ENCODE data around the gene PRKAG2.

Gene PRKAG2

GRCh38 chr7:151871904-151872303 is 5.0 kb downstream of the PRKAG2 start:
- Histone ChIP-seq H3K27me3 (ENCODE audit: control insufficient read depth in 1 of 2, insufficient read depth in 2 of 2, low read length in 2 of 2) (no peaks in the 10 kb centered on the region), H3K4me3 (ENCODE audit: low read length in 2 of 2) (no peak overlapping the region), H3K4me1 (ENCODE audit: control insufficient read depth, insufficient read depth, low read length) (peaks cover 39% of the 10 kb centered on the region), H3K36me3 (ENCODE audit: control insufficient read depth in 2 of 2, insufficient read depth in 2 of 2, low read length in 2 of 2) (no peaks in the 10 kb centered on the region), H3K9ac (ENCODE audit: low read length in 2 of 2) (no peak overlapping the region), H3K27ac (ENCODE audit: low read length) (no peak overlapping the region), H3K9me3 (ENCODE audit: control insufficient read depth in 2 of 2, low read length in 2 of 2) (no peaks in the 10 kb centered on the region)

GRCh38 chr7:151871189-151871735 is 5.7 kb downstream of the PRKAG2 start:
- H3K27ac ChIP-seq (ENCODE audit: low read length) = no peak overlapping the region
- no peak overlapping the region for H3K4me3 ChIP-seq (ENCODE audit: low read length in 2 of 2)
- peaks cover 36% of the 10 kb centered on the region for H3K4me1 ChIP-seq (ENCODE audit: control insufficient read depth, insufficient read depth, low read length)
- H3K9me3 ChIP-seq (ENCODE audit: control insufficient read depth in 2 of 2, low read length in 2 of 2) = no peaks in the 10 kb centered on the region
- H3K36me3 ChIP-seq (ENCODE audit: control insufficient read depth in 2 of 2, insufficient read depth in 2 of 2, low read length in 2 of 2) = no peaks in the 10 kb centered on the region
- no peaks in the 10 kb centered on the region for H3K27me3 ChIP-seq (ENCODE audit: control insufficient read depth in 1 of 2, insufficient read depth in 2 of 2, low read length in 2 of 2)
- H3K9ac ChIP-seq (ENCODE audit: low read length in 2 of 2) = no peak overlapping the region

GRCh38 chr7:151869968-151870918 is 6.7 kb downstream of the PRKAG2 start:
- H3K4me3 ChIP-seq (ENCODE audit: low read length in 2 of 2) = no peak overlapping the region
- no peaks in the 10 kb centered on the region for H3K27me3 ChIP-seq (ENCODE audit: control insufficient read depth in 1 of 2, insufficient read depth in 2 of 2, low read length in 2 of 2)
- H3K9me3 ChIP-seq (ENCODE audit: control insufficient read depth in 2 of 2, low read length in 2 of 2) = no peaks in the 10 kb centered on the region
- H3K4me1 ChIP-seq (ENCODE audit: control insufficient read depth, insufficient read depth, low read length) = peaks cover 33% of the 10 kb centered on the region
- no peaks in the 10 kb centered on the region for H3K36me3 ChIP-seq (ENCODE audit: control insufficient read depth in 2 of 2, insufficient read depth in 2 of 2, low read length in 2 of 2)
- no peak overlapping the region for H3K27ac ChIP-seq (ENCODE audit: low read length)
- no peak overlapping the region for H3K9ac ChIP-seq (ENCODE audit: low read length in 2 of 2)

- Histone ChIP-seq H3K9me3 (ENCODE audit: control insufficient read depth in 2 of 2, low read length in 2 of 2) (no peaks in the 10 kb centered on the region), H3K27ac (ENCODE audit: low read length) (peak overlapping the region; percentile 18), H3K36me3 (ENCODE audit: control insufficient read depth in 2 of 2, insufficient read depth in 2 of 2, low read length in 2 of 2) (no peaks in the 10 kb centered on the region), H3K4me3 (ENCODE audit: low read length in 2 of 2) (peak overlapping the region in 1 of 2 donors; percentile 57), H3K4me1 (ENCODE audit: control insufficient read depth, insufficient read depth, low read length) (peaks cover 28% of the 10 kb centered on the region), H3K27me3 (ENCODE audit: control insufficient read depth in 1 of 2, insufficient read depth in 2 of 2, low read length in 2 of 2) (no peaks in the 10 kb centered on the region), H3K9ac (ENCODE audit: low read length in 2 of 2) (no peak overlapping the region)
Measured at GRCh38 chr7:151869455-151869854, 7.5 kb downstream of the PRKAG2 start.

GRCh38 chr7:151869109-151869428 is 7.8 kb downstream of the PRKAG2 start:
- Histone ChIP-seq H3K27ac (ENCODE audit: low read length) (peak overlapping the region; percentile 18), H3K36me3 (ENCODE audit: control insufficient read depth in 2 of 2, insufficient read depth in 2 of 2, low read length in 2 of 2) (no peaks in the 10 kb centered on the region), H3K9ac (ENCODE audit: low read length in 2 of 2) (no peak overlapping the region), H3K9me3 (ENCODE audit: control insufficient read depth in 2 of 2, low read length in 2 of 2) (no peaks in the 10 kb centered on the region), H3K4me1 (ENCODE audit: control insufficient read depth, insufficient read depth, low read length) (peaks cover 31% of the 10 kb centered on the region), H3K4me3 (ENCODE audit: low read length in 2 of 2) (peak overlapping the region; percentile 20 to 57), H3K27me3 (ENCODE audit: control insufficient read depth in 1 of 2, insufficient read depth in 2 of 2, low read length in 2 of 2) (no peaks in the 10 kb centered on the region)

- peaks cover 33% of the 10 kb centered on the region for H3K4me1 ChIP-seq (ENCODE audit: control insufficient read depth, insufficient read depth, low read length)
- H3K4me3 ChIP-seq (ENCODE audit: low read length in 2 of 2) = peak overlapping the region; percentile 20 to 57
- H3K27me3 ChIP-seq (ENCODE audit: control insufficient read depth in 1 of 2, insufficient read depth in 2 of 2, low read length in 2 of 2) = no peaks in the 10 kb centered on the region
- H3K9me3 ChIP-seq (ENCODE audit: control insufficient read depth in 2 of 2, low read length in 2 of 2) = no peaks in the 10 kb centered on the region
- H3K27ac ChIP-seq (ENCODE audit: low read length) = peak overlapping the region; percentile 53
- H3K36me3 ChIP-seq (ENCODE audit: control insufficient read depth in 2 of 2, insufficient read depth in 2 of 2, low read length in 2 of 2) = no peaks in the 10 kb centered on the region
- H3K9ac ChIP-seq (ENCODE audit: low read length in 2 of 2) = peak overlapping the region in 1 of 2 donors; percentile 25
Measured at GRCh38 chr7:151868396-151869108, 8.4 kb downstream of the PRKAG2 start.

- peak overlapping the region in 1 of 2 donors; percentile 57 for H3K4me3 ChIP-seq (ENCODE audit: low read length in 2 of 2)
- peak overlapping the region; percentile 53 for H3K27ac ChIP-seq (ENCODE audit: low read length)
- no peak overlapping the region for H3K9ac ChIP-seq (ENCODE audit: low read length in 2 of 2)
- no peaks in the 10 kb centered on the region for H3K27me3 ChIP-seq (ENCODE audit: control insufficient read depth in 1 of 2, insufficient read depth in 2 of 2, low read length in 2 of 2)
- peaks cover 33% of the 10 kb centered on the region for H3K4me1 ChIP-seq (ENCODE audit: control insufficient read depth, insufficient read depth, low read length)
- H3K9me3 ChIP-seq (ENCODE audit: control insufficient read depth in 2 of 2, low read length in 2 of 2) = no peaks in the 10 kb centered on the region
- H3K36me3 ChIP-seq (ENCODE audit: control insufficient read depth in 2 of 2, insufficient read depth in 2 of 2, low read length in 2 of 2) = no peaks in the 10 kb centered on the region
Measured at GRCh38 chr7:151867912-151868311, 9.0 kb downstream of the PRKAG2 start.

- Histone ChIP-seq H3K27me3 (ENCODE audit: control insufficient read depth in 1 of 2, insufficient read depth in 2 of 2, low read length in 2 of 2) (no peaks in the 10 kb centered on the region), H3K36me3 (ENCODE audit: control insufficient read depth in 2 of 2, insufficient read depth in 2 of 2, low read length in 2 of 2) (no peaks in the 10 kb centered on the region), H3K4me1 (ENCODE audit: control insufficient read depth, insufficient read depth, low read length) (peaks cover 33% of the 10 kb centered on the region), H3K9ac (ENCODE audit: low read length in 2 of 2) (no peak overlapping the region), H3K9me3 (ENCODE audit: control insufficient read depth in 2 of 2, low read length in 2 of 2) (no peaks in the 10 kb centered on the region), H3K27ac (ENCODE audit: low read length) (no peak overlapping the region), H3K4me3 (ENCODE audit: low read length in 2 of 2) (no peak overlapping the region)
Measured at GRCh38 chr7:151866761-151867655, 9.9 kb downstream of the PRKAG2 start.

- H3K27me3 ChIP-seq (ENCODE audit: control insufficient read depth in 1 of 2, insufficient read depth in 2 of 2, low read length in 2 of 2) = no peaks in the 10 kb centered on the region
- H3K9me3 ChIP-seq (ENCODE audit: control insufficient read depth in 2 of 2, low read length in 2 of 2) = no peaks in the 10 kb centered on the region
- no peak overlapping the region for H3K27ac ChIP-seq (ENCODE audit: low read length)
- H3K4me3 ChIP-seq (ENCODE audit: low read length in 2 of 2) = no peak overlapping the region
- H3K4me1 ChIP-seq (ENCODE audit: control insufficient read depth, insufficient read depth, low read length) = peaks cover 30% of the 10 kb centered on the region
- H3K36me3 ChIP-seq (ENCODE audit: control insufficient read depth in 2 of 2, insufficient read depth in 2 of 2, low read length in 2 of 2) = no peaks in the 10 kb centered on the region
- no peak overlapping the region for H3K9ac ChIP-seq (ENCODE audit: low read length in 2 of 2)
Measured at GRCh38 chr7:151866028-151866427, 10.9 kb downstream of the PRKAG2 start.

- Histone ChIP-seq H3K4me3 (ENCODE audit: low read length in 2 of 2) (no peak overlapping the region), H3K27me3 (ENCODE audit: control insufficient read depth in 1 of 2, insufficient read depth in 2 of 2, low read length in 2 of 2) (no peaks in the 10 kb centered on the region), H3K36me3 (ENCODE audit: control insufficient read depth in 2 of 2, insufficient read depth in 2 of 2, low read length in 2 of 2) (no peaks in the 10 kb centered on the region), H3K4me1 (ENCODE audit: control insufficient read depth, insufficient read depth, low read length) (peaks cover 25% of the 10 kb centered on the region), H3K9me3 (ENCODE audit: control insufficient read depth in 2 of 2, low read length in 2 of 2) (no peaks in the 10 kb centered on the region), H3K27ac (ENCODE audit: low read length) (no peak overlapping the region), H3K9ac (ENCODE audit: low read length in 2 of 2) (no peak overlapping the region)
Measured at GRCh38 chr7:151865070-151865670, 11.7 kb downstream of the PRKAG2 start.

All from stomach smooth muscle (tissue), 2 donors.